Neutrophil (primary cell): ENCODE measurements around the gene SLC25A22.

Experiments used
- H3K27ac ChIP-seq: fragments of 200-600 bp; sonication (generic); 2 replicates; pipeline ENCODE4 v1.5.1; 2016; ENCODE audit warnings: mild to moderate bottlenecking, moderate library complexity
- H3K27me3 ChIP-seq: fragments of 200-600 bp; sonication (generic); 2 replicates; pipeline ENCODE4 v1.6.0; 2016; ENCODE audit warnings: mild to moderate bottlenecking
- H3K36me3 ChIP-seq: fragments of 200-600 bp; sonication (generic); 2 replicates; pipeline ENCODE4 v1.5.1; 2017
- H3K4me1 ChIP-seq, 2 experiments: fragments of 200-600 bp in 1 of 2; sonication (generic) in 1 of 2; 1 replicate in 1 of 2; 2 replicates in 1 of 2; pipeline versions ENCODE4 v1.5.1 to v1.6.1; 2013 to 2016; ENCODE audit warnings: low read depth in 1 of 2, low read length in 1 of 2, mild to moderate bottlenecking in 1 of 2, moderate library complexity in 1 of 2; ENCODE audit not compliant: control insufficient read depth in 1 of 2, insufficient read depth in 1 of 2
- H3K4me3 ChIP-seq, 2 experiments: fragments of 200-600 bp in 1 of 2; sonication (generic) in 1 of 2; 1 replicate in 1 of 2; 2 replicates in 1 of 2; pipeline ENCODE4 v1.5.1; 2013 to 2016; ENCODE audit warnings: low read depth in 1 of 2, low read length in 1 of 2, mild to moderate bottlenecking in 1 of 2, moderate library complexity in 1 of 2
- H3K9me3 ChIP-seq: fragments of 200-600 bp; sonication (generic); 2 replicates; pipeline ENCODE4 v1.5.1; 2016
- CTCF ChIP-seq: fragments of 200-600 bp; sonication (generic); IDR thresholded peaks from 2 replicates; pipeline ENCODE4 v1.5.1; 2016; ENCODE audit warnings: antibody characterized with exemption

Gene SLC25A22

GRCh38 chr11:843818-844692, 46.0 kb upstream of the SLC25A22 start:
- TF ChIP-seq CTCF: no peak
- Histone ChIP-seq H3K27ac (no peak overlapping the region), H3K4me1 (peaks cover 38 to 53% of the 10 kb centered on the region in 2 experiments), H3K4me3 (no peak overlapping the region), H3K27me3 (peaks cover 64% of the 10 kb centered on the region), H3K36me3 (peaks cover 16% of the 10 kb centered on the region), H3K9me3 (no peaks in the 10 kb centered on the region)

GRCh38 chr11:843086-843734, 45.1 kb upstream of the SLC25A22 start:
- H3K4me1 ChIP-seq: peaks cover 30 to 44% of the 10 kb centered on the region in 2 experiments

GRCh38 chr11:842370-843002, 44.4 kb upstream of the SLC25A22 start, which contains the start of the genes POLR2L and TSPAN4:
POLR2L (minus strand) TSS chr11:842529; CDS start chr11:842508, 21 bp downstream.
TSPAN4 (plus strand) TSS chr11:842852; CDS start chr11:850305, 7,453 bp downstream.
- Histone ChIP-seq H3K27me3 (peaks cover 48% of the 10 kb centered on the region), H3K4me3 (peak within 1 kb of the TSS; percentile 71 to 75), H3K4me1 (peaks cover 29 to 42% of the 10 kb centered on the region in 2 experiments), H3K9me3 (no peaks in the 10 kb centered on the region), H3K36me3 (peaks cover 31% of the 10 kb centered on the region), H3K27ac (peak within 1 kb of the TSS; percentile 93)
- TF ChIP-seq CTCF: no peak

More at GRCh38 chr11:843086-843734, 45.1 kb upstream of the SLC25A22 start:
- TF ChIP-seq CTCF: no peak
- Histone ChIP-seq H3K36me3 (peaks cover 24% of the 10 kb centered on the region), H3K27me3 (peaks cover 55% of the 10 kb centered on the region), H3K4me3 (peak overlapping the region; percentile 71 to 75), H3K27ac (no peak overlapping the region), H3K9me3 (no peaks in the 10 kb centered on the region)

- Histone ChIP-seq H3K36me3 (peaks cover 37% of the 10 kb centered on the region), H3K27me3 (peaks cover 43% of the 10 kb centered on the region), H3K27ac (peak overlapping the region; percentile 93), H3K4me3 (peak overlapping the region; percentile 71 to 75), H3K9me3 (no peaks in the 10 kb centered on the region), H3K4me1 (peaks cover 29 to 42% of the 10 kb centered on the region in 2 experiments)
- no peak for TF ChIP-seq CTCF
These were observed 43.9 kb upstream of the SLC25A22 start for GRCh38 chr11:841981-842369.

GRCh38 chr11:839875-840617, 42.0 kb upstream of the SLC25A22 start:
- no peaks in the 10 kb centered on the region for H3K9me3 ChIP-seq
- peaks cover 46% of the 10 kb centered on the region for H3K36me3 ChIP-seq
- peaks cover 27% of the 10 kb centered on the region for H3K27me3 ChIP-seq
- H3K27ac ChIP-seq: no peak overlapping the region
- no peak for TF ChIP-seq CTCF
- peaks cover 30 to 45% of the 10 kb centered on the region in 2 experiments for H3K4me1 ChIP-seq
- H3K4me3 ChIP-seq: no peak overlapping the region
